A673 (cell line): ENCODE results near the gene DPYSL5.

Experiments used
- CTCF ChIP-seq: fragments of 300-800, 200-600 bp; sonication (generic); conservative IDR thresholded peaks from 2 replicates; pipeline ENCODE4 v1.5.1; 2017; ENCODE audit warnings: low read depth, mild to moderate bottlenecking, antibody characterized with exemption, low read length, moderate library complexity, mixed read lengths
- EZH2 ChIP-seq: fragments of 200-600 bp; sonication (generic); IDR thresholded peaks from 2 replicates; pipeline ENCODE4 v1.6.1; 2017; ENCODE audit warnings: borderline replicate concordance, low read depth, mild to moderate bottlenecking, mixed read lengths, antibody characterized with exemption, low read length; ENCODE audit not compliant: poor library complexity, severe bottlenecking

GRCh38 chr2:26816893-26817292 lies 31.0 kb upstream of the DPYSL5 start:
- TF ChIP-seq CTCF (no peak), EZH2 (no peak)
